Measurements from ENCODE around the gene HTT-AS. TPM values are rescaled to one million over a fixed set of nuclear protein-coding genes. Genes with fewer than 3 reads are reported as not detected.

HTT-AS gene
- total and polyA plus RNA-seq, 2 of the 8 experiments (the other 6 are each of a cell fraction or from before 2014, with no cell fraction given): not detected

DNA sequence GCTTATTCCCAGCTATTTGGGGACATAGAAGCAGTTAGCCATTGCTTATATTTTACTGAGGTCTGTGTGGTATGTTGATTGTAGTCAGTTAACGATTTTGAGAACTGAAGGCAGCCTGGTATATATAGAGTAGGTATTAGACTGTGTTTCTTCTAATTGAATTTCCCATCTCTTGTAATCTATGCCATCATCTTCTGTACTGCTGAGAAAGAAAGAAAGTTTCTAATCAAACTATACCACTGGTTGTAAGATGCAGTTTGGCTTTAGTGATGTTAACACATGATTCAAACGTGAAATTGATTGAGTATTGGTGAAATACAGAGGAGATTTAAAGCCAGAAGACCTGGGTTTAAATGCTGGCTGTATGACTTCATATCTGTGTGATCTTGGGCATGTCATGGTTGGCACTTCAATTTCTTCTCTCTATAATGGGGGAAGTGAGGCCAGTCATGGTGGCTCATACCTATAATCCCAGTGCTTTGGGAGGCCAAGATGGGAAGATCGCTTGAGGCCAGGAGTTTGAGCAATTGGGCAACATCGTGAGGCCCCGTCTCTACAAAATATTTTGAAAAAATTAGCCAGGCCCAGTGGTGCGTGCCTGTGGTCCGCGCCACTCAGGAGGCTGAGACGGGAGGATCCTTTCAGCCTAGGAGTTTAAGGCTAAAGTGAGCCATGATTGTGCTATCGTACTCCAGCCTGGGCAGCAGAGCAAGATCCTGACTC, 11.8 kb upstream of the HTT-AS start:
- CTCF ChIA-PET (ENCODE audit: partially characterized antibody): interaction anchor here (1.3 kb wide), 1 partner anchor 40 kb away, joined by 3 read pairs; no protein-coding TSS in a partner anchor
- TF ChIP-seq POLR2A (IDR thresholded peaks at IDR 0.05; ENCODE audit: control extremely low read depth in 1 of 2, low read depth in 2 of 2, low read length in 2 of 2) (no peak), POLR2AphosphoS5 (IDR thresholded peaks at IDR 0.05; ENCODE audit: low read depth, low read length) (no peak), ZNF274 (IDR thresholded peaks at IDR 0.05; ENCODE audit: borderline replicate concordance, extremely low read depth, low read length) (no peak), SUZ12 (IDR thresholded peaks at IDR 0.05; ENCODE audit: low read length) (no peak), SRF (IDR thresholded peaks at IDR 0.05; ENCODE audit: low read depth, low read length) (no peak), EGR1 (IDR thresholded peaks at IDR 0.05; ENCODE audit: borderline replicate concordance, low read depth, low read length) (no peak), EZH2 (IDR thresholded peaks at IDR 0.05; ENCODE audit: low read depth, low read length, severe bottlenecking) (no peak), GTF2F1 (IDR thresholded peaks at IDR 0.05; ENCODE audit: borderline replicate concordance, low read depth, low read length) (no peak), NRF1 (IDR thresholded peaks at IDR 0.05; ENCODE audit: low read depth, low read length) (no peak), RFX5 (IDR thresholded peaks at IDR 0.05; ENCODE audit: borderline replicate concordance, low read depth, low read length) (no peak), POU5F1 (IDR thresholded peaks at IDR 0.05; ENCODE audit: low read depth, low read length) (no peak), CHD2 (IDR thresholded peaks at IDR 0.05; ENCODE audit: low read length) (no peak), SIRT6 (IDR thresholded peaks at IDR 0.05; ENCODE audit: low read length) (no peak)
- TF ChIP-seq, protein P1, sequence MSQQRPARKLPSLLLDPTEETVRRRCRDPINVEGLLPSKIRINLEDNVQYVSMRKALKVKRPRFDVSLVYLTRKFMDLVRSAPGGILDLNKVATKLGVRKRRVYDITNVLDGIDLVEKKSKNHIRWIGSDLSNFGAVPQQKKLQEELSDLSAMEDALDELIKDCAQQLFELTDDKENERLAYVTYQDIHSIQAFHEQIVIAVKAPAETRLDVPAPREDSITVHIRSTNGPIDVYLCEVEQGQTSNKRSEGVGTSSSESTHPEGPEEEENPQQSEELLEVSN (IDR thresholded peaks at IDR 0.05): no peak
- Histone ChIP-seq H3K4ac (replicated peaks; ENCODE audit: insufficient read length, low read depth, low read length) (no peak overlapping the region), H2BK120ac (replicated peaks; ENCODE audit: low read depth, low read length) (no peak overlapping the region), H3K4me3 (ENCODE audit: extremely low read depth in 1 of 4, insufficient read depth in 2 of 4, low read depth in 3 of 4, low read length in 4 of 4) (no peak overlapping the region), H2BK15ac (ENCODE audit: low read length) (no peak overlapping the region), H3K18ac (ENCODE audit: extremely low read depth, low read length) (no peak overlapping the region), H3K9ac (replicated peaks in 1 of 4; ENCODE audit: extremely low read depth in 1 of 4, low read depth in 3 of 4, low read length in 3 of 4) (no peak overlapping the region), H3K79me1 (ENCODE audit: low read depth, low read length) (peaks cover 8% of the 10 kb centered on the region), H3K14ac (ENCODE audit: insufficient read length) (no peak overlapping the region), H3K4me1 (replicated peaks in 1 of 4; ENCODE audit: control insufficient read depth in 3 of 4, insufficient read depth in 4 of 4, low read length in 3 of 4) (no peaks in the 10 kb centered on the region), H3K23ac (ENCODE audit: insufficient read length) (no peak overlapping the region), H4K5ac (ENCODE audit: insufficient read length, low read depth, low read length) (no peak overlapping the region), H3K79me2 (ENCODE audit: control insufficient read depth in 1 of 2, insufficient read depth in 2 of 2, low read length in 2 of 2) (peaks cover 14 to 61% of the 10 kb centered on the region in 2 experiments), H3K36me3 (ENCODE audit: control insufficient read depth in 2 of 4, insufficient read depth in 4 of 4, low read length in 3 of 4) (peaks cover 0 to 19% (median 3%) of the 10 kb centered on the region in 4 experiments; a peak in 3 of 8 replicates), H3K27ac (ENCODE audit: low read depth, low read length) (no peak overlapping the region), H3K23me2 (ENCODE audit: low read depth, low read length) (no peaks in the 10 kb centered on the region; the same call in 1 of the 2 replicates), H2BK12ac (ENCODE audit: low read depth, low read length) (no peak overlapping the region), H3K9me3 (ENCODE audit: insufficient read depth in 2 of 2, low read depth in 1 of 2, low read length in 1 of 2) (no peaks in the 10 kb centered on the region), H2BK5ac (ENCODE audit: low read depth, low read length) (no peak overlapping the region), H3K4me2 (ENCODE audit: insufficient read depth in 1 of 2, low read depth in 2 of 2, low read length in 2 of 2) (no peak overlapping the region), H4K91ac (replicated peaks; ENCODE audit: insufficient read length, low read length) (no peak overlapping the region), H3K27me3 (replicated peaks in 1 of 4; ENCODE audit: control insufficient read depth in 3 of 4, extremely low read depth in 1 of 4, insufficient read depth in 3 of 4, low read length in 3 of 4) (no peaks in the 10 kb centered on the region), H3K56ac (replicated peaks; ENCODE audit: insufficient read length, low read depth, low read length) (no peak overlapping the region), H2AK5ac (ENCODE audit: low read depth, low read length) (no peak overlapping the region), H4K8ac (ENCODE audit: extremely low read depth, insufficient read depth, low read length) (no peak overlapping the region), H4K20me1 (replicated peaks in 1 of 2; ENCODE audit: control insufficient read depth in 1 of 2, insufficient read depth in 2 of 2, low read length in 2 of 2) (peaks cover under 1 to 4% of the 10 kb centered on the region in 2 experiments), H2AFZ (ENCODE audit: low read length) (no peak overlapping the region), H2BK20ac (ENCODE audit: low read length) (no peak overlapping the region)
- DNase-seq (ENCODE audit: low read depth in 1 of 2, low spot score in 2 of 2): no peak
- no peak for FAIRE-seq
- WGBS, 2 experiments (ENCODE audit: extremely low coverage in 1 of 2, insufficient coverage in 1 of 2, insufficient read length in 1 of 2, insufficient replicate concordance in 2 of 2, low coverage in 1 of 2, low lambda C conversion rate in 2 of 2, missing lambda C conversion rate in 1 of 2): 90% methylated on average over 10 of the region's 10 CpGs; no CpG with 5 or more reads in 1 of the 2 experiments
- POLR2A ChIA-PET (ENCODE audit: partially characterized antibody): interaction anchor here (1.9 kb wide), 1 partner anchor 8 kb away, joined by 4 read pairs; no protein-coding TSS in a partner anchor
